ENCODE results near the gene BHLHE23.

GRCh38 chr20:63047267-63047666 lies 40.5 kb upstream of the BHLHE23 start:
- no peak for TF ChIP-seq CTCF (IDR thresholded peaks at IDR 0.05)
- no peak for TF ChIP-seq POLR2A (IDR thresholded peaks at IDR 0.05)

All from thyroid gland (tissue), 4 donors.